SK-N-SH (cell line): ENCODE data around the gene DEGS2. TPM values are rescaled to one million over a fixed set of nuclear protein-coding genes. Genes with fewer than 3 reads are reported as not detected.

Experiments
- CTCF ChIA-PET: fragments of 300-600, 350-600 bp; formaldehyde crosslinking; extraction: SDS; loops from one replicate; lab custom pipeline; 2021; lab: Yijun Ruan, JAX
- POLR2A ChIA-PET: fragments of 350-600 bp; sonication (Branson Sonifier 250); formaldehyde crosslinking; extraction: SDS; loops from one replicate; lab custom pipeline; 2020; ENCODE audit warnings: antibody characterized with exemption, inconsistent platforms; lab: Yijun Ruan, JAX
- DNase-seq: peaks from one replicate; pipeline ENCODE4 v3.0.0; 2012
- H2AFZ ChIP-seq: fragments of 200-600 bp; sonication (generic); 2 replicates; pipeline ENCODE4 v1.8.1; 2016; ENCODE audit warnings: antibody characterized with exemption, mild to moderate bottlenecking, low read depth
- H3F3A ChIP-seq: fragments of 200-600 bp; sonication (generic); replicated peaks from 2 replicates; pipeline ENCODE3; 2016; ENCODE audit warnings: antibody characterized with exemption, mild to moderate bottlenecking; ENCODE audit not compliant: insufficient read depth
- H3K27ac ChIP-seq, 2 experiments: fragments of 200-500 bp in 1 of 2; fragments of 200-600 bp in 1 of 2; sonication (Bioruptor generic) in 1 of 2; sonication (generic), shearing (Covaris generic) in 1 of 2; 2 replicates each; pipeline versions ENCODE4 v1.5.1 to v1.6.1; 2014 to 2016; ENCODE audit warnings: low read depth in 2 of 2, inconsistent platforms in 1 of 2, low read length in 1 of 2, mild to moderate bottlenecking in 1 of 2, mixed read lengths in 1 of 2
- H3K27me3 ChIP-seq: fragments of 200-600 bp; sonication (generic), shearing (Covaris generic); 2 replicates; pipeline ENCODE4 v1.6.1; 2016; ENCODE audit warnings: mixed run types; ENCODE audit not compliant: insufficient read depth
- H3K36me3 ChIP-seq, 2 experiments: fragments of 200-500 bp in 1 of 2; fragments of 200-600 bp in 1 of 2; sonication (Bioruptor generic) in 1 of 2; sonication (generic) in 1 of 2; replicated peaks in 1 of 2; 2 replicates each; pipeline versions ENCODE3 to v1.5.1; 2014 to 2016; ENCODE audit warnings: low read length in 1 of 2, mild to moderate bottlenecking in 1 of 2; ENCODE audit not compliant: insufficient read depth in 2 of 2, control insufficient read depth in 1 of 2
- H3K4me1 ChIP-seq, 2 experiments: fragments of 200-500 bp in 1 of 2; fragments of 200-600 bp in 1 of 2; sonication (Bioruptor generic) in 1 of 2; sonication (generic), shearing (Covaris generic) in 1 of 2; 2 replicates each; pipeline versions ENCODE4 v1.5.1 to v1.6.1; 2014 to 2016; ENCODE audit warnings: low read depth in 1 of 2, low read length in 1 of 2, mixed run types in 1 of 2; ENCODE audit not compliant: insufficient read depth in 2 of 2, control insufficient read depth in 1 of 2
- H3K4me2 ChIP-seq: fragments of 200-600 bp; sonication (generic), shearing (Covaris generic); 2 replicates; pipeline ENCODE4 v1.6.1; 2017; ENCODE audit warnings: mixed run types
- H3K4me3 ChIP-seq, 2 experiments: fragments of 200-500 bp in 1 of 2; fragments of 200-600 bp in 1 of 2; sonication (Bioruptor generic) in 1 of 2; sonication (generic), shearing (Covaris generic) in 1 of 2; 2 replicates each; pipeline versions ENCODE4 v1.5.1 to v1.8.1; 2014 to 2016; ENCODE audit warnings: low read depth in 2 of 2, inconsistent platforms in 1 of 2, low read length in 1 of 2, mild to moderate bottlenecking in 1 of 2, mixed read lengths in 1 of 2, moderate library complexity in 1 of 2
- H3K79me2 ChIP-seq: fragments of 200-600 bp; sonication (generic); 2 replicates; pipeline ENCODE4 v1.8.1; 2017; ENCODE audit warnings: mild to moderate bottlenecking; ENCODE audit not compliant: insufficient read depth
- H3K9ac ChIP-seq: fragments of 200-600 bp; sonication (generic); 2 replicates; pipeline ENCODE4 v1.6.1; 2017; ENCODE audit warnings: mixed run types
- H3K9me2 ChIP-seq: fragments of 200-600 bp; sonication (generic); 2 replicates; pipeline ENCODE4 v1.6.1; 2017; ENCODE audit warnings: mixed run types
- H3K9me3 ChIP-seq: fragments of 200-600 bp; sonication (generic); 2 replicates; pipeline ENCODE4 v1.6.1; 2017; ENCODE audit warnings: mixed run types, mild to moderate bottlenecking, moderate library complexity
- H4K20me1 ChIP-seq: fragments of 200-600 bp; sonication (generic); 2 replicates; pipeline ENCODE4 v1.6.1; 2017; ENCODE audit warnings: mild to moderate bottlenecking, mixed run types; ENCODE audit not compliant: insufficient read depth
- ELF1 ChIP-seq: IDR thresholded peaks from 2 replicates; pipeline ENCODE4 v1.4.0; 2012
- EP300 ChIP-seq, 2 experiments: IDR thresholded peaks; 2 replicates each; pipeline versions ENCODE4 v1.4.0 to v1.6.1; 2012; ENCODE audit warnings: borderline replicate concordance in 1 of 2, low read depth in 1 of 2, low read length in 1 of 2
- EZH2phosphoT487 ChIP-seq: fragments of 200-600 bp; sonication (generic); IDR thresholded peaks from 2 replicates; pipeline ENCODE4 v1.6.1; 2017; ENCODE audit warnings: low read depth, mixed run types, mild to moderate bottlenecking, antibody characterized with exemption, moderate library complexity, borderline replicate concordance
- FOSL2 ChIP-seq: IDR thresholded peaks from 2 replicates; pipeline ENCODE4 v1.4.0; 2012; ENCODE audit warnings: low read depth, mild to moderate bottlenecking, moderate library complexity, borderline replicate concordance
- FOXJ3 ChIP-seq: sonication (generic); formaldehyde crosslinking; IDR thresholded peaks from 2 replicates; pipeline ENCODE4 v1.5.1; 2020; ENCODE audit warnings: mild to moderate bottlenecking, missing genetic modification reagents
- JUND ChIP-seq: IDR thresholded peaks from 2 replicates; pipeline ENCODE4 v1.4.0; 2012
- MXI1 ChIP-seq: IDR thresholded peaks from 2 replicates; pipeline ENCODE4 v1.6.1; 2012; ENCODE audit warnings: mild to moderate bottlenecking, low read depth, low read length, improper control_type of control experiment
- NRF1 ChIP-seq: IDR thresholded peaks from 2 replicates; pipeline ENCODE4 v1.6.1; 2012; ENCODE audit warnings: low read depth, mild to moderate bottlenecking, low read length
- POLR2AphosphoS5 ChIP-seq: IDR thresholded peaks from 2 replicates; pipeline ENCODE4 v1.6.1; 2012; ENCODE audit warnings: low read depth, low read length
- RAD21 ChIP-seq: IDR thresholded peaks from 2 replicates; pipeline ENCODE4 v1.6.1; 2012; ENCODE audit warnings: mild to moderate bottlenecking, low read length
- RXRA ChIP-seq: IDR thresholded peaks from 2 replicates; pipeline ENCODE4 v1.4.0; 2012; ENCODE audit warnings: low read depth, mild to moderate bottlenecking, borderline replicate concordance
- SMC3 ChIP-seq: IDR thresholded peaks from 2 replicates; pipeline ENCODE4 v1.6.1; 2012; ENCODE audit warnings: low read depth, low read length, improper control_type of control experiment
- TAF1 ChIP-seq: IDR thresholded peaks from 2 replicates; pipeline ENCODE4 v1.6.1; 2012; ENCODE audit warnings: low read depth, mild to moderate bottlenecking, low read length, moderate library complexity, borderline replicate concordance
- TCF12 ChIP-seq: IDR thresholded peaks from 2 replicates; pipeline ENCODE4 v1.4.0; 2012
- YY1 ChIP-seq: IDR thresholded peaks from 2 replicates; pipeline ENCODE4 v1.4.0; 2012; ENCODE audit warnings: low read depth, mild to moderate bottlenecking
- WGBS: methylation state at CpG from one replicate; pipeline ENCODE4 v1.1.6; 2017; ENCODE audit warnings: low lambda C conversion rate; 5-methylcytosine and 5-hydroxymethylcytosine counted together
- polyA plus RNA-seq, 3 experiments: library from polyadenylated mRNA; depleted of rRNA; stranded (reverse); fragments of >200 nt; gene quantifications; 2 replicates each; pipeline ENCODE4 v1.2.3, GENCODE V29; 2012
- TF ChIP-seq, protein P1 (sequence below): IDR thresholded peaks from 2 replicates; pipeline ENCODE4 v1.4.0; 2012; ENCODE audit warnings: low read depth, borderline replicate concordance
- TF ChIP-seq, protein P2 (sequence below): IDR thresholded peaks from 2 replicates; pipeline ENCODE4 v1.6.1; 2012; ENCODE audit warnings: mild to moderate bottlenecking, low read depth, low read length, moderate library complexity
- TF ChIP-seq, protein P3 (sequence below): IDR thresholded peaks from 2 replicates; pipeline ENCODE4 v1.4.0; 2012; ENCODE audit warnings: low read depth
- TF ChIP-seq, protein P4 (sequence below): fragments of 200-600 bp; sonication (generic); IDR thresholded peaks from 2 replicates; pipeline ENCODE4 v1.6.1; 2017; ENCODE audit warnings: antibody characterized with exemption, mild to moderate bottlenecking, moderate library complexity
- TF ChIP-seq, protein P5 (sequence below): IDR thresholded peaks from 2 replicates; pipeline ENCODE4 v1.4.0; 2012; ENCODE audit warnings: low read depth, borderline replicate concordance

Gene DEGS2
- polyA plus RNA-seq, 1 of the 3 experiments (the other 2 are of a cell fraction) = 0.02 TPM

DNA sequence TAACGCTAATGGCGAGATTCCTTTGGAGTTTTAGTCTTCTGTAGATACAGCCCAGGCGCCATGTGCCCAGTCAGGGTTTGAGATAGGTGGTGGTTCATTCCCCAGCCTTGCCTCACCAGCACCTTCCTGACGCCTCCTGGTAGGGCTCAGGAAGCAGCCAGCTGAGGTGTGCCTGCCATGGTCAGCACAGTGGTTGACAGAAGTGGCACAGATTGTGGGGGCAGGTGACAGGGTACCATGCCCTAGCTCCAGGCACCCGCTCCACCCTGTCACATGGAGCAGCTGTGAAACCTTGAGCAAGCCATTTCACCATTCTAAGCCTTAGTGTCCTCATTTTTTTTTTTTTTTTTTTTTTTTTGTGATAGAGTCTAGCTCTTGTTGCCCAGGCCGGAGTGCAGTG is 48.6 kb downstream of the DEGS2 start:
- TF ChIP-seq YY1 (no peak), EP300 (IDR thresholded peaks at IDR 0.05; ENCODE audit: borderline replicate concordance in 1 of 2, low read depth in 1 of 2, low read length in 1 of 2) (no peak), POLR2AphosphoS5 (no peak), ELF1 (no peak)
- TF ChIP-seq, protein P1, sequence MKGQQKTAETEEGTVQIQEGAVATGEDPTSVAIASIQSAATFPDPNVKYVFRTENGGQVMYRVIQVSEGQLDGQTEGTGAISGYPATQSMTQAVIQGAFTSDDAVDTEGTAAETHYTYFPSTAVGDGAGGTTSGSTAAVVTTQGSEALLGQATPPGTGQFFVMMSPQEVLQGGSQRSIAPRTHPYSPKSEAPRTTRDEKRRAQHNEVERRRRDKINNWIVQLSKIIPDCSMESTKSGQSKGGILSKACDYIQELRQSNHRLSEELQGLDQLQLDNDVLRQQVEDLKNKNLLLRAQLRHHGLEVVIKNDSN = no peak
- ChIA-PET CTCF (interaction anchor here (5.1 kb wide), 1 partner anchor 18 kb away, joined by 70 read pairs; no protein-coding TSS in a partner anchor), POLR2A (interaction anchor here (0.7 kb wide), 1 partner anchor 41 kb away, joined by 4 read pairs; no protein-coding TSS in a partner anchor)
- Histone ChIP-seq H3K36me3 (no peaks in the 10 kb centered on the region), H3K9ac (no peak overlapping the region), H3K4me2 (no peak overlapping the region), H3K9me3 (no peaks in the 10 kb centered on the region), H3K4me3 (no peak overlapping the region), H3K79me2 (no peaks in the 10 kb centered on the region), H4K20me1 (no peaks in the 10 kb centered on the region), H3K4me1 (peaks cover 0 to 17% of the 10 kb centered on the region in 2 experiments; a peak in 2 of 4 replicates), H3K27me3 (no peaks in the 10 kb centered on the region), H3F3A (no peaks in the 10 kb centered on the region), H3K9me2 (no peaks in the 10 kb centered on the region), H2AFZ (no peak overlapping the region), H3K27ac (no peak overlapping the region)
- WGBS = 79% methylated on average over 6 of the region's 6 CpGs
- DNase-seq = no peak

DNA sequence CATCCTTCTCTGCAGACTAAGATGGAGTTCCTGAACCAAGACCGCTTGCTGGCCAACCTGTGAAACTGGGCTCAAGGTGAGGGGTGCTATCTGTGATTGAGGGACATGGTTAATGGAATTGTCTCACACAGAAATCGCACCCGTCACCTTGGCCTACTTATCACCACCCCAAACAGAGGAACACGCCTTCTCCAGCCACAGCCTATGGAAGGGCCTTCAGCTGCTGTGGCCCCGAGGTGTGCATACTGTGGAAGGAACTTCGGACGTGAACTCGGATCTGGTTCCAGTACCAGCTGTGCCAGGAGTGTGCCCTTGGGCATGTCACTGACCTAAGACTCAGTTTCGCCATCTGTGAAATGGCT is 49.9 kb downstream of the DEGS2 start:
- no peaks in the 10 kb centered on the region for H3K9me2 ChIP-seq
- H3K9ac ChIP-seq = no peak overlapping the region
- no peak overlapping the region for H3K4me3 ChIP-seq
- TF ChIP-seq TCF12 (no peak), SMC3 (no peak), EP300 (IDR thresholded peaks at IDR 0.05; ENCODE audit: borderline replicate concordance in 1 of 2, low read depth in 1 of 2, low read length in 1 of 2) (no peak), NRF1 (no peak), TAF1 (no peak), MXI1 (no peak), RXRA (no peak), RAD21 (no peak), FOSL2 (no peak), ELF1 (no peak), EZH2phosphoT487 (no peak), JUND (no peak), FOXJ3 (CRISPR knock-in tag) (no peak), POLR2AphosphoS5 (no peak)
- TF ChIP-seq, protein P2, sequence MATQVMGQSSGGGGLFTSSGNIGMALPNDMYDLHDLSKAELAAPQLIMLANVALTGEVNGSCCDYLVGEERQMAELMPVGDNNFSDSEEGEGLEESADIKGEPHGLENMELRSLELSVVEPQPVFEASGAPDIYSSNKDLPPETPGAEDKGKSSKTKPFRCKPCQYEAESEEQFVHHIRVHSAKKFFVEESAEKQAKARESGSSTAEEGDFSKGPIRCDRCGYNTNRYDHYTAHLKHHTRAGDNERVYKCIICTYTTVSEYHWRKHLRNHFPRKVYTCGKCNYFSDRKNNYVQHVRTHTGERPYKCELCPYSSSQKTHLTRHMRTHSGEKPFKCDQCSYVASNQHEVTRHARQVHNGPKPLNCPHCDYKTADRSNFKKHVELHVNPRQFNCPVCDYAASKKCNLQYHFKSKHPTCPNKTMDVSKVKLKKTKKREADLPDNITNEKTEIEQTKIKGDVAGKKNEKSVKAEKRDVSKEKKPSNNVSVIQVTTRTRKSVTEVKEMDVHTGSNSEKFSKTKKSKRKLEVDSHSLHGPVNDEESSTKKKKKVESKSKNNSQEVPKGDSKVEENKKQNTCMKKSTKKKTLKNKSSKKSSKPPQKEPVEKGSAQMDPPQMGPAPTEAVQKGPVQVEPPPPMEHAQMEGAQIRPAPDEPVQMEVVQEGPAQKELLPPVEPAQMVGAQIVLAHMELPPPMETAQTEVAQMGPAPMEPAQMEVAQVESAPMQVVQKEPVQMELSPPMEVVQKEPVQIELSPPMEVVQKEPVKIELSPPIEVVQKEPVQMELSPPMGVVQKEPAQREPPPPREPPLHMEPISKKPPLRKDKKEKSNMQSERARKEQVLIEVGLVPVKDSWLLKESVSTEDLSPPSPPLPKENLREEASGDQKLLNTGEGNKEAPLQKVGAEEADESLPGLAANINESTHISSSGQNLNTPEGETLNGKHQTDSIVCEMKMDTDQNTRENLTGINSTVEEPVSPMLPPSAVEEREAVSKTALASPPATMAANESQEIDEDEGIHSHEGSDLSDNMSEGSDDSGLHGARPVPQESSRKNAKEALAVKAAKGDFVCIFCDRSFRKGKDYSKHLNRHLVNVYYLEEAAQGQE = no peak
- TF ChIP-seq, protein P3, sequence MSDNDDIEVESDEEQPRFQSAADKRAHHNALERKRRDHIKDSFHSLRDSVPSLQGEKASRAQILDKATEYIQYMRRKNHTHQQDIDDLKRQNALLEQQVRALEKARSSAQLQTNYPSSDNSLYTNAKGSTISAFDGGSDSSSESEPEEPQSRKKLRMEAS = no peak
- TF ChIP-seq, protein P4, sequence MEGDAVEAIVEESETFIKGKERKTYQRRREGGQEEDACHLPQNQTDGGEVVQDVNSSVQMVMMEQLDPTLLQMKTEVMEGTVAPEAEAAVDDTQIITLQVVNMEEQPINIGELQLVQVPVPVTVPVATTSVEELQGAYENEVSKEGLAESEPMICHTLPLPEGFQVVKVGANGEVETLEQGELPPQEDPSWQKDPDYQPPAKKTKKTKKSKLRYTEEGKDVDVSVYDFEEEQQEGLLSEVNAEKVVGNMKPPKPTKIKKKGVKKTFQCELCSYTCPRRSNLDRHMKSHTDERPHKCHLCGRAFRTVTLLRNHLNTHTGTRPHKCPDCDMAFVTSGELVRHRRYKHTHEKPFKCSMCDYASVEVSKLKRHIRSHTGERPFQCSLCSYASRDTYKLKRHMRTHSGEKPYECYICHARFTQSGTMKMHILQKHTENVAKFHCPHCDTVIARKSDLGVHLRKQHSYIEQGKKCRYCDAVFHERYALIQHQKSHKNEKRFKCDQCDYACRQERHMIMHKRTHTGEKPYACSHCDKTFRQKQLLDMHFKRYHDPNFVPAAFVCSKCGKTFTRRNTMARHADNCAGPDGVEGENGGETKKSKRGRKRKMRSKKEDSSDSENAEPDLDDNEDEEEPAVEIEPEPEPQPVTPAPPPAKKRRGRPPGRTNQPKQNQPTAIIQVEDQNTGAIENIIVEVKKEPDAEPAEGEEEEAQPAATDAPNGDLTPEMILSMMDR = no peak
- TF ChIP-seq, protein P5, sequence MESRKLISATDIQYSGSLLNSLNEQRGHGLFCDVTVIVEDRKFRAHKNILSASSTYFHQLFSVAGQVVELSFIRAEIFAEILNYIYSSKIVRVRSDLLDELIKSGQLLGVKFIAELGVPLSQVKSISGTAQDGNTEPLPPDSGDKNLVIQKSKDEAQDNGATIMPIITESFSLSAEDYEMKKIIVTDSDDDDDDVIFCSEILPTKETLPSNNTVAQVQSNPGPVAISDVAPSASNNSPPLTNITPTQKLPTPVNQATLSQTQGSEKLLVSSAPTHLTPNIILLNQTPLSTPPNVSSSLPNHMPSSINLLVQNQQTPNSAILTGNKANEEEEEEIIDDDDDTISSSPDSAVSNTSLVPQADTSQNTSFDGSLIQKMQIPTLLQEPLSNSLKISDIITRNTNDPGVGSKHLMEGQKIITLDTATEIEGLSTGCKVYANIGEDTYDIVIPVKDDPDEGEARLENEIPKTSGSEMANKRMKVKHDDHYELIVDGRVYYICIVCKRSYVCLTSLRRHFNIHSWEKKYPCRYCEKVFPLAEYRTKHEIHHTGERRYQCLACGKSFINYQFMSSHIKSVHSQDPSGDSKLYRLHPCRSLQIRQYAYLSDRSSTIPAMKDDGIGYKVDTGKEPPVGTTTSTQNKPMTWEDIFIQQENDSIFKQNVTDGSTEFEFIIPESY = no peak
- TF ChIP-seq, all 33 proteins: peak for 0
- WGBS = 99% methylated on average over 6 of the region's 9 CpGs
- H3K27me3 ChIP-seq = no peaks in the 10 kb centered on the region
- no peak overlapping the region for H3K4me2 ChIP-seq
- H3F3A ChIP-seq = peaks cover 6% of the 10 kb centered on the region
- ChIA-PET POLR2A (no interaction called here), CTCF (interaction anchor here (1.1 to 5.1 kb wide), 7 partner anchors 8 to 127 kb away, joined by 3 to 70 read pairs (median 40); no protein-coding TSS in a partner anchor)
- no peaks in the 10 kb centered on the region for H4K20me1 ChIP-seq
- H3K4me1 ChIP-seq = peaks cover 10 to 15% of the 10 kb centered on the region in 2 experiments; a peak in 3 of 4 replicates
- H2AFZ ChIP-seq = no peak overlapping the region
- H3K27ac ChIP-seq = no peak overlapping the region
- no peaks in the 10 kb centered on the region for H3K9me3 ChIP-seq
- no peaks in the 10 kb centered on the region for H3K36me3 ChIP-seq
- no peak for DNase-seq
- H3K79me2 ChIP-seq = no peaks in the 10 kb centered on the region
